ENCODE measurements around the gene NECTIN3.

DNA sequence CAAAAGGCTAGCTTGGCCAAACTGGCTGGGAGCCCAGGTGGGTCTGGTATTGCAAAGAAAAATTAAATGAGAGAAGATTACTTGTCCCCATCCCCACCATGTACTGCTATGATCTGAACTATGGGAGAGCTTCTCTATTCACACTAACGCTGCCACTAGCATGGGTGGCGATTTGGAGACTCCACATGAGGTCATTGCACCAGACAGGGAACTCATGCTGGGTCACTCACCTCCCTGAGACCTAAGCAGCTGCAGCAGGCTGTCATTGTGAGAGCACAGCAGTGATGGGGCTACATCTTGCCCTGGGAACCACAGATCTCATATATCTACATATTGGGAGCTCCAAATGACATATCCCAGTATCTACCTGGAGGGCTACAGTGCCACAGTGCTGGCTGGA lies 36.3 kb upstream of the NECTIN3 start:
- TF ChIP-seq POLR2A (IDR thresholded peaks at IDR 0.05; ENCODE audit: low read depth): no peak
- TF ChIP-seq, protein P1, sequence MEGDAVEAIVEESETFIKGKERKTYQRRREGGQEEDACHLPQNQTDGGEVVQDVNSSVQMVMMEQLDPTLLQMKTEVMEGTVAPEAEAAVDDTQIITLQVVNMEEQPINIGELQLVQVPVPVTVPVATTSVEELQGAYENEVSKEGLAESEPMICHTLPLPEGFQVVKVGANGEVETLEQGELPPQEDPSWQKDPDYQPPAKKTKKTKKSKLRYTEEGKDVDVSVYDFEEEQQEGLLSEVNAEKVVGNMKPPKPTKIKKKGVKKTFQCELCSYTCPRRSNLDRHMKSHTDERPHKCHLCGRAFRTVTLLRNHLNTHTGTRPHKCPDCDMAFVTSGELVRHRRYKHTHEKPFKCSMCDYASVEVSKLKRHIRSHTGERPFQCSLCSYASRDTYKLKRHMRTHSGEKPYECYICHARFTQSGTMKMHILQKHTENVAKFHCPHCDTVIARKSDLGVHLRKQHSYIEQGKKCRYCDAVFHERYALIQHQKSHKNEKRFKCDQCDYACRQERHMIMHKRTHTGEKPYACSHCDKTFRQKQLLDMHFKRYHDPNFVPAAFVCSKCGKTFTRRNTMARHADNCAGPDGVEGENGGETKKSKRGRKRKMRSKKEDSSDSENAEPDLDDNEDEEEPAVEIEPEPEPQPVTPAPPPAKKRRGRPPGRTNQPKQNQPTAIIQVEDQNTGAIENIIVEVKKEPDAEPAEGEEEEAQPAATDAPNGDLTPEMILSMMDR (IDR thresholded peaks at IDR 0.05): no peak
